Subcutaneous abdominal adipose tissue (tissue), 5 donors: Measurements from ENCODE around the gene CASP10.
A peak's percentile ranks its signal among the peaks of the same experiment; 100 is the strongest.
"Not testable (repeated sequence)": the region's sequence is repeated elsewhere in the genome, so short reads cannot be mapped to it uniquely, and the experiment has no call there.

Experiments used
- H3K27ac ChIP-seq: one replicate; pipeline ENCODE4 v1.7.0; 2013; ENCODE audit warnings: low read depth, mild to moderate bottlenecking, inconsistent platforms, low read length, moderate library complexity
- H3K27me3 ChIP-seq, 5 donors: one replicate each; pipeline ENCODE4 v1.7.0; 2013; ENCODE audit warnings: low read length in 5 of 5, inconsistent platforms in 1 of 5; ENCODE audit not compliant: control insufficient read depth in 5 of 5, insufficient read depth in 4 of 5
- H3K36me3 ChIP-seq, 5 donors: one replicate each; pipeline ENCODE4 v1.7.0; 2013; ENCODE audit warnings: low read length in 5 of 5; ENCODE audit not compliant: control insufficient read depth in 5 of 5, insufficient read depth in 5 of 5
- H3K4me1 ChIP-seq, 5 donors: one replicate each; pipeline ENCODE4 v1.7.0; 2013; ENCODE audit warnings: low read length in 5 of 5, mild to moderate bottlenecking in 3 of 5, moderate library complexity in 1 of 5; ENCODE audit not compliant: control insufficient read depth in 5 of 5, insufficient read depth in 5 of 5
- H3K4me3 ChIP-seq, 5 donors: one replicate each; pipeline ENCODE4 v1.7.0; 2013; ENCODE audit warnings: low read length in 5 of 5, low read depth in 1 of 5
- H3K9ac ChIP-seq, 5 donors: one replicate each; pipeline ENCODE4 v1.7.0; 2013; ENCODE audit warnings: low read length in 5 of 5, mild to moderate bottlenecking in 4 of 5, moderate library complexity in 3 of 5
- H3K9me3 ChIP-seq, 5 donors: one replicate each; pipeline ENCODE4 v1.7.0; 2013; ENCODE audit warnings: low read length in 5 of 5; ENCODE audit not compliant: control insufficient read depth in 5 of 5
- donor health status: healthy.
- donor health status: healthy.
- donor health status: healthy.
- donor health status: healthy.
- donor health status: healthy.

Gene CASP10

DNA sequence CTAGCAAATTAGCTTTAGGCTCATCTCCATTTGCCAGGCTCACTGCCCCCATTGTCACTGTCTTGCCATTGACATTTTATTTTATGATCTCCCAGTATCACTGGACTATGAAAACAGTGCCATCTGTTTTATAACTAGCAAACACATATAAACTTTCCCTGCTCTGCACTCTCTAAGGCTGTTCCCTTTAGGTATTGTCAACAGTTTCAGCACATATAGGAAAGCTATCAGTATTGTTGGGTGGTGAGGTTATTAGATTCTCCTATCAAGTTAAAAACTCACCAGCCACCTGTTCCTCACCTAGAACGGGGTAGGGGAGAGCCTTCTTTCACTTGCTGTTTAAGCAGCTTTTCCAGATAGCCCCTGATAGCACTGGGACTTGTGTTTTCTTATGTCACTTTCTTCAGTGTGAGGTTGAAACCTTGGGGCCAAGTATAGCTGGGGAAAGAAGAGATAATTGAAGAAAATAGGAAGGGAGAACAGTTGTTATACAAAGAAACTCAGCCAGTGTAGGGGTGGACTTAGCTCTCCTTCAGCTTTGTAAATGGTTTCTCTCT is 34.4 kb upstream of the CASP10 start:
- H3K9me3 ChIP-seq = no peaks in the 10 kb centered on the region
- H3K9ac ChIP-seq = peak overlapping the region in 2 of 5 donors; percentile 12 to 27
- H3K4me3 ChIP-seq = no peak overlapping the region
- H3K27me3 ChIP-seq = no peaks in the 10 kb centered on the region
- H3K4me1 ChIP-seq = peaks cover 4 to 42% (median 24%) of the 10 kb centered on the region in 5 donors
- H3K36me3 ChIP-seq = peaks cover 39 to 75% (median 60%) of the 10 kb centered on the region in 5 donors
- H3K27ac ChIP-seq = peak overlapping the region; percentile 92

DNA sequence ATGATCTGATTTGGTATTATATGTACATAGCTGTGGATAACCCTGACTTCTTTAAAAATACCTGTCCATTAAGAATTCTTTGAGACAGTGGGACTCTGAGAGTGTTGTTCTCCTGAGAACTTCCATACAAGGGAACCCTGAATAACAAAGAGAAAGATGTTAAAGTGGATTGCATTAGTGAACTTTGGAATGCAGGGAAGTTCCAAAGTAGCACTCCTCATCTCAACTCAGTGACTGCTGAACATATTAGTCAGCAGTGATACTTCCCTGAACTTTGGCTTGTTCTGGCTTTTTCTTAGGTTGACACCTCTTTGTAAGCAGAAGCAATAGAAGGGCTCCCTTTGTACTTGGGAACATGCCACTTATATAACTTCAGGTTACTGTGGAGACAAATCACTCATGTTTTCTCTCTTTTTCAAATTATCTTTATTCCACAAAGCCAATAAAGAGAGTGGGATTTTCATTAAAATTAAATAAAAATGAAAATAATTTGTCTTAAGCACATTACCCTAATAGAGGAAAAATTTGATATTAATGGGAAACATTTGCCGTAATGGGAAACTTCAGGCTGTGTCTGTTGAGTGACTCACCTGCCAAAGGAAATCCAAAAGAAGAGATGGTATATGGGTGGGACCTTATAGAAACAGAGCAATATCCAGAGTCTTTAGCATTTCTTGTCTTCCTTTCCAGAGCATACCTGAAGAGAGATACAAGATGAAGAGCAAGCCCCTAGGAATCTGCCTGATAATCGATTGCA is 33.7 kb upstream of the CASP10 start:
- Histone ChIP-seq H3K4me3 (no peak overlapping the region), H3K27me3 (no peaks in the 10 kb centered on the region), H3K27ac (peak overlapping the region; percentile 92), H3K9me3 (no peaks in the 10 kb centered on the region), H3K4me1 (peaks cover 4 to 43% (median 24%) of the 10 kb centered on the region in 5 donors), H3K9ac (peak overlapping the region in 1 of 5 donors; percentile 12), H3K36me3 (peaks cover 36 to 71% (median 60%) of the 10 kb centered on the region in 5 donors)

DNA sequence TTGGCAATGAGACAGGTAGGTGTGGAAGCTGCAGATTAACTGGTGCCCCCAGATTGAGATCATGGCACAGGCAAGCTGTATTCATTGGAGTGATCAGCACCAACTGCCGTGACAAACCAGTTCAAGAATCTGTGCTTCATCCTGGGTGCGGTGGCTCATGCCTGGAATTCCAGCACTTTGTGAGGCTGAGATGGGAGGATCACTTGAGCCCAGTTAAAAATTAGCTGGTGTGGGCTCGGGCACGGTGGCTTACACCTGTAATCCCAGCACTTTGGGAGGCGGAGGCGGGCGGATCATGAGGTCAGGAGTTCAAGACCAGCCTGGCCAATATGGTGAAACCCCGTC is 33.1 kb upstream of the CASP10 start:
- Histone ChIP-seq H3K4me1 (peaks cover 4 to 46% (median 24%) of the 10 kb centered on the region in 5 donors), H3K27ac (peak overlapping the region; percentile 92), H3K36me3 (peaks cover 38 to 72% (median 61%) of the 10 kb centered on the region in 5 donors)
- H3K4me3 ChIP-seq, H3K27me3 ChIP-seq, H3K9me3 ChIP-seq, H3K9ac ChIP-seq: not testable (repeated sequence)

- Histone ChIP-seq H3K36me3 (peaks cover 34 to 71% (median 55%) of the 10 kb centered on the region in 5 donors), H3K4me3 (no peak overlapping the region), H3K27me3 (no peaks in the 10 kb centered on the region), H3K9ac (peak overlapping the region in 3 of 5 donors; percentile 22 to 55 (median 35)), H3K4me1 (peaks cover 4 to 47% (median 24%) of the 10 kb centered on the region in 5 donors), H3K9me3 (no peaks in the 10 kb centered on the region), H3K27ac (peak overlapping the region; percentile 92)
These were observed 32.4 kb upstream of the CASP10 start for GRCh38 chr2:201150454-201151020.

- H3K27ac ChIP-seq = peak overlapping the region; percentile 92
- peak overlapping the region in 4 of 5 donors; percentile 15 to 55 (median 42) for H3K9ac ChIP-seq
- peaks cover 37 to 73% (median 59%) of the 10 kb centered on the region in 5 donors for H3K36me3 ChIP-seq
- H3K4me3 ChIP-seq = no peak overlapping the region
- peaks cover 4 to 51% (median 24%) of the 10 kb centered on the region in 5 donors for H3K4me1 ChIP-seq
- no peaks in the 10 kb centered on the region for H3K27me3 ChIP-seq
- H3K9me3 ChIP-seq = no peaks in the 10 kb centered on the region
These were observed 31.6 kb upstream of the CASP10 start for GRCh38 chr2:201151127-201151981.

GRCh38 chr2:201152517-201152916 is 30.4 kb upstream of the CASP10 start:
- Histone ChIP-seq H3K36me3 (peaks cover 37 to 76% (median 67%) of the 10 kb centered on the region in 5 donors), H3K4me3 (no peak overlapping the region), H3K9me3 (no peaks in the 10 kb centered on the region), H3K27ac (peak overlapping the region; percentile 92), H3K4me1 (peaks cover 4 to 56% (median 25%) of the 10 kb centered on the region in 5 donors), H3K9ac (peak overlapping the region in 3 of 5 donors; percentile 21 to 68 (median 38)), H3K27me3 (no peaks in the 10 kb centered on the region)

GRCh38 chr2:201152999-201153815 is 29.7 kb upstream of the CASP10 start:
- Histone ChIP-seq H3K36me3 (peaks cover 37 to 81% (median 74%) of the 10 kb centered on the region in 5 donors), H3K4me1 (peaks cover 6 to 63% (median 32%) of the 10 kb centered on the region in 5 donors), H3K9ac (peak overlapping the region in 3 of 5 donors; percentile 38 to 68 (median 62)), H3K9me3 (no peaks in the 10 kb centered on the region), H3K27ac (peak overlapping the region; percentile 92), H3K4me3 (no peak overlapping the region), H3K27me3 (no peaks in the 10 kb centered on the region)

GRCh38 chr2:201154615-201155399 is 28.1 kb upstream of the CASP10 start:
- Histone ChIP-seq H3K27me3 (no peaks in the 10 kb centered on the region), H3K27ac (peak overlapping the region; percentile 93), H3K9ac (peak overlapping the region in 1 of 5 donors; percentile 30), H3K36me3 (peaks cover 29 to 77% (median 69%) of the 10 kb centered on the region in 5 donors), H3K9me3 (no peaks in the 10 kb centered on the region), H3K4me1 (peaks cover 6 to 57% (median 36%) of the 10 kb centered on the region in 5 donors), H3K4me3 (no peak overlapping the region)
